ENCODE measurements around the gene TMEM219. TPM values are rescaled to one million over a fixed set of nuclear protein-coding genes. Genes with fewer than 3 reads are reported as not detected.
A peak's percentile ranks its signal among the peaks of the same experiment; 100 is the strongest.

Gene TMEM219
- total RNA-seq, 1 experiment from 2014 or later: 48.3 TPM

DNA sequence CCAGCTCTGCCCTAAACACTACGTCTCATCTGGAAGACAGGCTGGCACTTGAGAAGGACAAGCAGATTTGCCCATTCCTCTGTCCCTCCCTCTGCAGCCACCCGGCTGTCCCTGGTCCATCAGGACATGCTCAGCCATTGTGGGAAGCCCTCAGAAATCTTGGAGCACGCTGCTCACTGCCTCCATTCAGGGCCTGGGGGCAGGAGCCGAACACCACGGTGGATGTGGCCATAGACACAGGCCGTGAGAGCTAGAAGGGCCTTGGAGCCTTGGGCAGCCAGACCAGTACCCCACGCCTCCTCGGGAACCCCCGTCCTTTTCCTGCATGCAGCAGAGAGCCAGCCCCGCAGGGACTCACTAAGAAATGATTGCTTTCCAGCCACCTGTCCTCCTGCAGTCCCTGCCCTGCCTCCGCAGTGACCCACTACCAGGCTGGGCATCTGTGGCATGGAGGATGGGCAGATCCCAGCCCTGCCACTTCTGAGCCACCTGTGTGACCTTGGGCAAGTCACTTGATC lies 45.6 kb downstream of the TMEM219 start:
- Histone ChIP-seq H3K27ac (ENCODE audit: low read depth, low read length, poor library complexity, severe bottlenecking) (no peak overlapping the region), H3K9me3 (ENCODE audit: low read depth, low read length, poor library complexity, severe bottlenecking) (no peaks in the 10 kb centered on the region), H3K27me3 (replicated peaks; ENCODE audit: insufficient read depth, low read depth, low read length, poor library complexity) (no peaks in the 10 kb centered on the region), H3K4me1 (ENCODE audit: insufficient read depth, low read length, poor library complexity, severe bottlenecking) (peaks cover 10% of the 10 kb centered on the region), H3K36me3 (ENCODE audit: insufficient read depth, low read length, poor library complexity, severe bottlenecking) (peaks cover 11% of the 10 kb centered on the region), H3K4me3 (ENCODE audit: low read depth, low read length, poor library complexity, severe bottlenecking) (no peak overlapping the region)
- POLR2A ChIA-PET (ENCODE audit: low non-redundant PET): no interaction called here
- intact Hi-C loops (cut with micrococcal nuclease; ENCODE audit: unreplicated experiment): no loop called here
- TF ChIP-seq EZH2 (IDR thresholded peaks at IDR 0.05; ENCODE audit: borderline replicate concordance, low read depth, low read length, poor library complexity, severe bottlenecking): no peak
- TF ChIP-seq, protein P1, sequence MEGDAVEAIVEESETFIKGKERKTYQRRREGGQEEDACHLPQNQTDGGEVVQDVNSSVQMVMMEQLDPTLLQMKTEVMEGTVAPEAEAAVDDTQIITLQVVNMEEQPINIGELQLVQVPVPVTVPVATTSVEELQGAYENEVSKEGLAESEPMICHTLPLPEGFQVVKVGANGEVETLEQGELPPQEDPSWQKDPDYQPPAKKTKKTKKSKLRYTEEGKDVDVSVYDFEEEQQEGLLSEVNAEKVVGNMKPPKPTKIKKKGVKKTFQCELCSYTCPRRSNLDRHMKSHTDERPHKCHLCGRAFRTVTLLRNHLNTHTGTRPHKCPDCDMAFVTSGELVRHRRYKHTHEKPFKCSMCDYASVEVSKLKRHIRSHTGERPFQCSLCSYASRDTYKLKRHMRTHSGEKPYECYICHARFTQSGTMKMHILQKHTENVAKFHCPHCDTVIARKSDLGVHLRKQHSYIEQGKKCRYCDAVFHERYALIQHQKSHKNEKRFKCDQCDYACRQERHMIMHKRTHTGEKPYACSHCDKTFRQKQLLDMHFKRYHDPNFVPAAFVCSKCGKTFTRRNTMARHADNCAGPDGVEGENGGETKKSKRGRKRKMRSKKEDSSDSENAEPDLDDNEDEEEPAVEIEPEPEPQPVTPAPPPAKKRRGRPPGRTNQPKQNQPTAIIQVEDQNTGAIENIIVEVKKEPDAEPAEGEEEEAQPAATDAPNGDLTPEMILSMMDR (conservative IDR thresholded peaks at IDR 0.05; ENCODE audit: low read depth, low read length): no peak
- no peak for DNase-seq (ENCODE audit: low spot score)
- BruUV-seq (replicated peaks): no TSS peak
- CTCF ChIA-PET: no interaction called here

DNA sequence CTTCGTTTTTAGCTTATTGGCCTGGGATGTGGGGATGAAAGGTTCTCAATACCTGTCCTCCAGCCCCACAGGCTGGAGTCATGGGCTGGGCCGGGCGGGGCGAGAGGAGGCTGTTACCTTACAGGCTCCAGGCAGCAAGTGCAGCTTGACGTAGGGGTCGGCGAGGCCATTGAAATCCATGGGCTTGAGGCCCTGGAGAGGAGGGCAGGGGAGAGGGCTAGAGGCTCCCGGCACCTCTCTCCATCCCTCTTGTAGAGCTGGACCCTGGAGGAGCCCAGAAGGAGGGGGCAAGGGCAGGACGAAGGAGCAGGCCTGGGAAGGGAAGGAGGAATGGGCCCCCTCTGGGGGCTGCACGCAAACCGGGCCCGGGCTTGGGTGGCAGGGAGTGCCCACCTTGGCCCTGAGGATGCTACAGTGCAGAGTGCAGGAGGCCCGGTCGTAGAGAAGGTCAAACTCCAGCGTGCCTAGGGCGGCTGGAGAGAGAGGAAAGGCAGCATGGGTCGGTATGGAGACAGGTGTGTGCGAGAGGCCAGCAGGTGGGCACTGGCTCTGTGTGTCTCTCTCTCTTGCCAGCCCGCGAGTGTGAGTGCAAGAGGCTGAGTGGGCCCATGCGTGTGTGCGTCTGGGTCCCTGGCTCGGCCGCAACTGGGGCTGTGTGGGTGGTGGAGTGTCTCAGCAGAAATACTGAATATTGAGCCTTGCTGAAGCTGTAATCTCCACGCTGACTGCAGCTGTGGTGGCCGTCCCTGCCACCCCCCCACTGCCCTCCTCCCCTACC lies 47.4 kb downstream of the TMEM219 start:
- BruUV-seq (replicated peaks): no TSS peak
- Histone ChIP-seq H3K27ac (ENCODE audit: low read depth, low read length, poor library complexity, severe bottlenecking) (no peak overlapping the region), H3K36me3 (ENCODE audit: insufficient read depth, low read length, poor library complexity, severe bottlenecking) (peaks cover 4% of the 10 kb centered on the region), H3K4me1 (ENCODE audit: insufficient read depth, low read length, poor library complexity, severe bottlenecking) (peaks cover 10% of the 10 kb centered on the region), H3K4me3 (ENCODE audit: low read depth, low read length, poor library complexity, severe bottlenecking) (no peak overlapping the region), H3K27me3 (replicated peaks; ENCODE audit: insufficient read depth, low read depth, low read length, poor library complexity) (no peaks in the 10 kb centered on the region), H3K9me3 (ENCODE audit: low read depth, low read length, poor library complexity, severe bottlenecking) (no peaks in the 10 kb centered on the region)
- intact Hi-C loops (cut with micrococcal nuclease; ENCODE audit: unreplicated experiment): no loop called here
- CTCF ChIA-PET: no interaction called here
- POLR2A ChIA-PET (ENCODE audit: low non-redundant PET): no interaction called here
- TF ChIP-seq, protein P1 (conservative IDR thresholded peaks at IDR 0.05; ENCODE audit: low read depth, low read length): no peak
- TF ChIP-seq EZH2 (IDR thresholded peaks at IDR 0.05; ENCODE audit: borderline replicate concordance, low read depth, low read length, poor library complexity, severe bottlenecking): no peak
- DNase-seq (ENCODE audit: low spot score): no peak

DNA sequence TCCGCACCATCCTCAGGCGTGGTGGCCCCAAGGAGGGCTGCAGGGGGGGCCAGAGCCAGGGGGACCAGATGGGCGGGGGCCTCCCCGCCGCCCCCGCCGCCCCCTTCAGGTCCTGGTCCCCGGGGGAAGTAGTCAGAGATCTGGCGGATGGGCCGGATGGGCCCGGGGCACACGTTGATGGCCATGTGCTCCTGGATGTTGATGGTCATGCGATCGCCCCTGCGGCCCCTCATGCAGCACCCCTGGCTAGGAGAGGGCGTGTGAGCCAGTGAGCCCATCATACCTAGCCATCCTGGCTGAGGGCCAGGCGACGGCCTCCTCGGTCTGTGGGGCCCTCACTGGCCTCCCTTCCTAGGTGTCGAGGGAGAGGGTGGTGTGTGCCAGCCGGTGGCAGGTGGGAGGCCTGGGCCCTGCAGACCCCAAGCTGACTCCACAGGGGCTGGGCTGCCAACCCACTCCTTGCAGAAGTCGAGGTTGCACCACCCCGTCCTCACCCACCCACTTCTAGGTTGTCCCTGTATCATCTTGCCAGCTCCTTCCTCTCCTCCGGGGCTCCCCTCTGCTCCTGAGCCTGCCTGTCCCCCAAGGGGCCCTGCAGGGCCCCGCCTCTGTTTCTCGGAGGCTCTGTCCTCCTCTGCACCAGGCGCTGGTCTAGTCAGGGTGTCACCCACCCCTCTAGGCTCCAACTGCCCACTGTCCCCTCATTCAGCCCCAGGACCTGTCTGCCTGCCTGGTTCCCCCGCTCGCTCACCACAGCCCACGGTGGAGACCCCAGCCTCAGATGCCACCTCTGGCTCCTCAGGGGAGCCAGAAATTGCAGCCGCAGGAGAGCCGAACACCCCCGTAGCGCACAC lies 48.3 kb downstream of the TMEM219 start:
- Histone ChIP-seq H3K36me3 (ENCODE audit: insufficient read depth, low read length, poor library complexity, severe bottlenecking) (peaks cover 4% of the 10 kb centered on the region), H3K4me1 (ENCODE audit: insufficient read depth, low read length, poor library complexity, severe bottlenecking) (peaks cover 10% of the 10 kb centered on the region), H3K27me3 (replicated peaks; ENCODE audit: insufficient read depth, low read depth, low read length, poor library complexity) (no peaks in the 10 kb centered on the region), H3K9me3 (ENCODE audit: low read depth, low read length, poor library complexity, severe bottlenecking) (no peaks in the 10 kb centered on the region), H3K27ac (ENCODE audit: low read depth, low read length, poor library complexity, severe bottlenecking) (no peak overlapping the region), H3K4me3 (ENCODE audit: low read depth, low read length, poor library complexity, severe bottlenecking) (peak overlapping the region; percentile 55)
- CTCF ChIA-PET: interaction anchor here (0.6 kb wide), 1 partner anchor 9 kb away, joined by 9 read pairs; no protein-coding TSS in a partner anchor
- no TSS peak for BruUV-seq (replicated peaks)
- no peak for TF ChIP-seq EZH2 (IDR thresholded peaks at IDR 0.05; ENCODE audit: borderline replicate concordance, low read depth, low read length, poor library complexity, severe bottlenecking)
- TF ChIP-seq, protein P1 (conservative IDR thresholded peaks at IDR 0.05; ENCODE audit: low read depth, low read length): no peak
- POLR2A ChIA-PET (ENCODE audit: low non-redundant PET): no interaction called here
- intact Hi-C loops (cut with micrococcal nuclease; ENCODE audit: unreplicated experiment): no loop called here
- DNase-seq (ENCODE audit: low spot score): no peak
